Measurements from ENCODE around the gene NUBPL.
"Not testable (repeated sequence)": the region's sequence is repeated elsewhere in the genome, so short reads cannot be mapped to it uniquely, and the experiment has no call there.

Gene NUBPL

GRCh38 chr14:31889297-31889696 lies 328.1 kb downstream of the NUBPL start:
- no peak for DNase-seq
- in situ Hi-C loops (cut with MboI; ENCODE audit: low pct_unique_long_range_greater_than_20kb, low sequenced_read_pairs), result no loop called here

GRCh38 chr14:31890202-31890601 lies 329.0 kb downstream of the NUBPL start:
- in situ Hi-C loops (cut with MboI; ENCODE audit: low pct_unique_long_range_greater_than_20kb, low sequenced_read_pairs), result not testable (repeated sequence)

GRCh38 chr14:31893221-31893757 lies 332.1 kb downstream of the NUBPL start:
- in situ Hi-C loops (cut with MboI; ENCODE audit: low pct_unique_long_range_greater_than_20kb, low sequenced_read_pairs), result no loop called here
- no peak for DNase-seq

More at GRCh38 chr14:31890202-31890601, 329.0 kb downstream of the NUBPL start:
- DNase-seq, result not testable (repeated sequence)

- in situ Hi-C loops (cut with MboI; ENCODE audit: low pct_unique_long_range_greater_than_20kb, low sequenced_read_pairs), result no loop called here
- DNase-seq, result no peak
Measured at GRCh38 chr14:31894351-31894750, 333.1 kb downstream of the NUBPL start.

GRCh38 chr14:31895206-31895605 lies 334.0 kb downstream of the NUBPL start:
- in situ Hi-C loops (cut with MboI; ENCODE audit: low pct_unique_long_range_greater_than_20kb, low sequenced_read_pairs), result no loop called here
- no peak for DNase-seq

- DNase-seq, result no peak
- in situ Hi-C loops (cut with MboI; ENCODE audit: low pct_unique_long_range_greater_than_20kb, low sequenced_read_pairs), result no loop called here
Measured at GRCh38 chr14:31895646-31896045, 334.4 kb downstream of the NUBPL start.

- in situ Hi-C loops (cut with MboI; ENCODE audit: low pct_unique_long_range_greater_than_20kb, low sequenced_read_pairs), result no loop called here
- DNase-seq, result no peak
Measured at GRCh38 chr14:31897581-31898186, 336.5 kb downstream of the NUBPL start.

GRCh38 chr14:31898838-31899528 lies 337.8 kb downstream of the NUBPL start:
- DNase-seq, result no peak
- in situ Hi-C loops (cut with MboI; ENCODE audit: low pct_unique_long_range_greater_than_20kb, low sequenced_read_pairs), result no loop called here

GRCh38 chr14:31902002-31902401 lies 340.8 kb downstream of the NUBPL start:
- DNase-seq, result no peak
- in situ Hi-C loops (cut with MboI; ENCODE audit: low pct_unique_long_range_greater_than_20kb, low sequenced_read_pairs), result no loop called here

GRCh38 chr14:31902945-31903646 lies 341.9 kb downstream of the NUBPL start:
- no peak for DNase-seq
- in situ Hi-C loops (cut with MboI; ENCODE audit: low pct_unique_long_range_greater_than_20kb, low sequenced_read_pairs), result no loop called here

GRCh38 chr14:31909977-31910376 lies 348.8 kb downstream of the NUBPL start:
- in situ Hi-C loops (cut with MboI; ENCODE audit: low pct_unique_long_range_greater_than_20kb, low sequenced_read_pairs), result no loop called here
- no peak for DNase-seq

Data from KBM-7 (cell line).